ENCODE measurements around the gene NUDT13.

GRCh38 chr10:73163096-73163495, 52.8 kb downstream of the NUDT13 start:
- TF ChIP-seq CTCF (IDR thresholded peaks at IDR 0.05) (no peak), POLR2A (IDR thresholded peaks at IDR 0.05) (no peak)

Measured in heart left ventricle (tissue), 13 donors.